ENCODE data around the gene DIDO1. TPM values are rescaled to one million over a fixed set of nuclear protein-coding genes. Genes with fewer than 3 reads are reported as not detected.
A peak's percentile ranks its signal among the peaks of the same experiment; 100 is the strongest.

DIDO1 gene
- total RNA-seq, 1 experiment from 2014 or later: 33.2 TPM

DNA sequence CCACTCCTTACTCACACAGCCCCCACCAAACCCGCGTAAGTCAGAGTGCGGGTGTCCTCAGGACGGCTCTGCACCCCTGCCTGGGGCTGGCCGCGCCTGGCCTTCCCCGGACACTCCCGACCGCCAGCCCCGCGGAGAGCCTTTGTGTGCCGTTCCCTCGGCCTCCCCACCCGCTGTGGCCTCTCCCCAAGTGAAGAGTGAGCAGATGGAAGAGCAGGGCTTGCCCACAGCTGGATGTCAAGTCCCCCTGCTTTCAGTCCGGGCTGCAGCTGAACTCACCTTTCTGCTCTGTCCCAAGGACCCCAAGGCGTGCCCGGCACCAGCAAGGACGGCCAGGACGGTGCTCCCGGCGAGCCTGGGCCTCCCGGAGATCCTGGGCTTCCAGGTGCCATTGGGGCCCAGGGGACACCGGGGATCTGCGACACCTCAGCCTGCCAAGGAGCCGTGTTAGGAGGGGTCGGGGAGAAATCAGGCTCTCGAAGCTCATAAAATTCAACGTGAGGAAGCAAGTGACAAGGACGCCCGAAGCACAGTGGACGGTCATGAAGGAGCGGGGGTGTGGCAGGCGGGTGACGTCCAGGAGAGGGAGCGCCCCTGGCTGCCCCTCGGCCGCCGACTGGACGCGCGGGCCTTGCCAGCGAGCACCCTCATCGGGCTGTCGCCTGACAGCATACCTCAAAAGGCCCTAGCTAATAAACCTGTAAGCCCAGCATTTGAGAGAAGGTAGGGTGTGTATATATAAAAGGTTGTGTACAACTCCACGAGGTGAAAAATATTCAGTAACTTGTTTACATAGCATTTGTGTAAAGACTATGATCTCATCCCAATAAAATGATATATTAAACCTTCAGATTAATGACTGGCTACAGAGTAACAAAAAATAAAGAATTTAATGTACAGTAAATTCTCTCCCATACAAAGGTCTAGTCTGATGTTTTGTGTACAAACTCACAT lies 85.8 kb downstream of the DIDO1 start:
- no peak overlapping the region for H3K4me3 ChIP-seq (ENCODE audit: low read length)
- H3K9me2 ChIP-seq (replicated peaks; ENCODE audit: low read length): no peaks in the 10 kb centered on the region
- no peaks in the 10 kb centered on the region for H3F3A ChIP-seq (ENCODE audit: low read length, unreplicated experiment)
- intact Hi-C loops (cut with micrococcal nuclease): loop anchor here (2.0 kb wide), 1 partner anchor 18 kb away; no protein-coding TSS in a partner anchor
- no peak overlapping the region for H3K27ac ChIP-seq (ENCODE audit: low read length)
- peak; percentile 47 for DNase-seq
- BruUV-seq (replicated peaks): no TSS peak
- H3K4me2 ChIP-seq (ENCODE audit: low read length): peak overlapping the region; percentile 42
- ChIA-PET POLR2A (ENCODE audit: unreplicated experiment) (interaction anchor here (0.6 kb wide), 3 partner anchors 16 to 198 kb away, joined by 3 to 7 read pairs (median 5); partner anchors contain the start of gene SLCO4A1), CTCF (no interaction called here)
- ATAC-seq: peak; percentile 82
- H2AFZ ChIP-seq (ENCODE audit: low read length): no peak overlapping the region
- no peaks in the 10 kb centered on the region; the same call in 1 of the 2 replicates for H3K36me3 ChIP-seq (ENCODE audit: low read depth, low read length)
- H4K20me1 ChIP-seq (ENCODE audit: low read length): no peaks in the 10 kb centered on the region
- H3K27me3 ChIP-seq (ENCODE audit: low read length): no peaks in the 10 kb centered on the region
- H3K9me3 ChIP-seq (ENCODE audit: low read length): no peaks in the 10 kb centered on the region
- peaks cover 33% of the 10 kb centered on the region for H3K4me1 ChIP-seq (ENCODE audit: insufficient read depth, low read length)
- TF ChIP-seq EZH2 (IDR thresholded peaks at IDR 0.05; ENCODE audit: low read length, unreplicated experiment) (no peak), EZH2phosphoT487 (IDR thresholded peaks at IDR 0.05; ENCODE audit: borderline replicate concordance, low read length) (no peak), CTCF (conservative IDR thresholded peaks at IDR 0.05; ENCODE audit: low read depth, low read length) (no peak)
- H3K79me2 ChIP-seq (ENCODE audit: low read length): no peaks in the 10 kb centered on the region
- H3K9ac ChIP-seq (ENCODE audit: low read length): no peak overlapping the region

GRCh38 chr20:62839816-62840215 lies 86.5 kb downstream of the DIDO1 start:
- Histone ChIP-seq H3K36me3 (ENCODE audit: low read depth, low read length) (no peaks in the 10 kb centered on the region), H3K4me1 (ENCODE audit: insufficient read depth, low read length) (peaks cover 34% of the 10 kb centered on the region), H3F3A (ENCODE audit: low read length, unreplicated experiment) (no peaks in the 10 kb centered on the region), H3K4me3 (ENCODE audit: low read length) (no peak overlapping the region), H3K9ac (ENCODE audit: low read length) (no peak overlapping the region), H2AFZ (ENCODE audit: low read length) (no peak overlapping the region), H4K20me1 (ENCODE audit: low read length) (no peaks in the 10 kb centered on the region), H3K9me2 (replicated peaks; ENCODE audit: low read length) (no peaks in the 10 kb centered on the region), H3K27ac (ENCODE audit: low read length) (no peak overlapping the region), H3K27me3 (ENCODE audit: low read length) (no peaks in the 10 kb centered on the region), H3K4me2 (ENCODE audit: low read length) (no peak overlapping the region), H3K79me2 (ENCODE audit: low read length) (no peaks in the 10 kb centered on the region), H3K9me3 (ENCODE audit: low read length) (no peaks in the 10 kb centered on the region)
- no TSS peak for BruUV-seq (replicated peaks)
- DNase-seq (no peak), ATAC-seq (no peak)
- TF ChIP-seq EZH2phosphoT487 (IDR thresholded peaks at IDR 0.05; ENCODE audit: borderline replicate concordance, low read length): no peak
- TF ChIP-seq EZH2 (IDR thresholded peaks at IDR 0.05; ENCODE audit: low read length, unreplicated experiment): no peak
- no peak for TF ChIP-seq CTCF (conservative IDR thresholded peaks at IDR 0.05; ENCODE audit: low read depth, low read length)
- ChIA-PET CTCF (no interaction called here), POLR2A (ENCODE audit: unreplicated experiment) (interaction anchor here (0.6 kb wide), 1 partner anchor 198 kb away, joined by 5 read pairs; the partner anchor contains the start of gene SLCO4A1)
- intact Hi-C loops (cut with micrococcal nuclease): loop anchor here (2.0 kb wide), 1 partner anchor 17 kb away; no protein-coding TSS in a partner anchor

- H3F3A ChIP-seq (ENCODE audit: low read length, unreplicated experiment): no peaks in the 10 kb centered on the region
- no peak for DNase-seq
- H3K27ac ChIP-seq (ENCODE audit: low read length): no peak overlapping the region
- H3K79me2 ChIP-seq (ENCODE audit: low read length): no peaks in the 10 kb centered on the region
- POLR2A ChIA-PET (ENCODE audit: unreplicated experiment): no interaction called here
- peaks cover 34% of the 10 kb centered on the region for H3K4me1 ChIP-seq (ENCODE audit: insufficient read depth, low read length)
- H3K9ac ChIP-seq (ENCODE audit: low read length): no peak overlapping the region
- TF ChIP-seq CTCF (conservative IDR thresholded peaks at IDR 0.05; ENCODE audit: low read depth, low read length) (no peak), EZH2phosphoT487 (IDR thresholded peaks at IDR 0.05; ENCODE audit: borderline replicate concordance, low read length) (no peak), EZH2 (IDR thresholded peaks at IDR 0.05; ENCODE audit: low read length, unreplicated experiment) (no peak)
- intact Hi-C loops (cut with micrococcal nuclease): no loop called here
- no peak for ATAC-seq
- no peaks in the 10 kb centered on the region for H3K9me2 ChIP-seq (replicated peaks; ENCODE audit: low read length)
- H3K36me3 ChIP-seq (ENCODE audit: low read depth, low read length): no peaks in the 10 kb centered on the region
- CTCF ChIA-PET: no interaction called here
- no peak overlapping the region for H2AFZ ChIP-seq (ENCODE audit: low read length)
- BruUV-seq (replicated peaks): no TSS peak
- no peak overlapping the region for H3K4me2 ChIP-seq (ENCODE audit: low read length)
- H3K9me3 ChIP-seq (ENCODE audit: low read length): no peaks in the 10 kb centered on the region
- no peak overlapping the region for H3K4me3 ChIP-seq (ENCODE audit: low read length)
- no peaks in the 10 kb centered on the region for H4K20me1 ChIP-seq (ENCODE audit: low read length)
- H3K27me3 ChIP-seq (ENCODE audit: low read length): no peaks in the 10 kb centered on the region
Measured at GRCh38 chr20:62839261-62839660, 87.0 kb downstream of the DIDO1 start.

All from PC-3 (cell line).